MV-4-11 (cell line): ENCODE results near the gene ARHGAP44.
"Not testable (repeated sequence)": the region's sequence is repeated elsewhere in the genome, so short reads cannot be mapped to it uniquely, and the experiment has no call there.

Experiments
- DNase-seq: peaks from one replicate; lab custom pipeline; 2025; lab: John Stamatoyannopoulos, UW

ARHGAP44 gene

DNA sequence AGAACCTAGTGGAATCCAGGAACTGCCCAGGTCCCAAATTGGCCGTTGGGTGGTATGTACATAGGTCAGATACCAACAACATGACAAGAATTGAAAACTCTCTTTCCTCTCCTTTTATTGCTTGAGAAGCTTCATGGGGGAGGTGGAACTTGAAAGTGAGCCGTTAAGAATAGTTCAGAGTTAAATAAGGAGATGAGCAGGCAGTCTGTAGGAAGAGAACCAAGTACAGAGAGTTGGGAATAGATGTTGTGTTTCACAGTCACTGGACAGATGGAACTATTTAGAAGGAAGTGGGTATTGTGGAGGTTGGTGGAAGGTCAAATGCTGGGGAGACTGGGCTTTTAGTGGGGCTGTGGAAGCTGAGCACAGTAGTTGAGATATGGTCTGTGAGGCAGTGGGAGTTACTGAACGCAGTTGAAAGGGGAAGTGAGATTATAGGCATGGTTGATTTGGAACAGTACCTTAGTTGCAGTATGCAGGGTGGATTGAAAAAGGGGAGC lies 26.4 kb downstream of the ARHGAP44 start:
- peak; percentile 96 for DNase-seq

DNA sequence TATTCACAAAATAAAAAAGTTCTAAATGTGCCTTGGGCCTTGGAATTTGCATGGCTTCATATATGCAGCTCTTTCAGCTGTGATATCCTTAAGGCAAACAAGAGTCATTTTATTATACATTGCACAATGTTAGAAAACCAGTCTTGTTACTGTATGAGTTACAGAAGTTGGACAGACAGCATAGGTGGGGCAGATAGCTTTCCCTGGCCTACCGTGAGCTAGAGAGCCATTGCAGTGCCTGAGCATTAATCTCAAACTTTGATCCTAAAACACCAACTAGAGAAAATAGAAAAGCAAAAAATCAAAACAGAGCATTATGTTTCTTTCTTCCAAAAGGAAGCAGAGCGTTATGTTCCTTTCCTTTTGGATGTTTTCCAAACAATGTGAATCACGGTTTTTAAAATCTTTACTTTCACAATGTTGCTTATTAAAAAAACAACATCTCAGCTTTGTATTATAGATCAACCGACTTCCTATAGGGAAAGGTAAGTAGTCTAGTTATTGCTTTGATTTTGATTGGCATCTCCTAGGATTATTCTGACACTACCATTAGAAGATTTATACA lies 32.2 kb downstream of the ARHGAP44 start:
- DNase-seq: no peak

DNA sequence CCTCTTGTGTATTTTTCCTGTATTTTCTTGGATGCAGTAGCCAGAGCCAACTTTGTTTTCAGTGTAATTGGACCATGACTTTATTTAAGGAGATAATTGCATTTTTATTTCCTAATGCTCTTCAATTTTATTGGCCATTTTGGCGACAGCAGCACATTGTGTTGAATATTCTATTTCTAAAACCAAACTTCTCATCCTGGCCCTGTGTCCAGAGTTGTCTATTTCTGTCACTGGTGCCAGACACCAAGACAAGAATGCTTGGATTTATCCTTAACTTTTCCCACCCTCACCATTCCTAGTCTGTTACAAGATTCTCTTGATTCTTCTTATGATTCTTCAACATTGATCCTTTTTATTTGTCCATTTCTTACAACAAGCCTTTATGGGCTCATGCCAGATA lies 37.1 kb downstream of the ARHGAP44 start:
- DNase-seq: no peak

DNA sequence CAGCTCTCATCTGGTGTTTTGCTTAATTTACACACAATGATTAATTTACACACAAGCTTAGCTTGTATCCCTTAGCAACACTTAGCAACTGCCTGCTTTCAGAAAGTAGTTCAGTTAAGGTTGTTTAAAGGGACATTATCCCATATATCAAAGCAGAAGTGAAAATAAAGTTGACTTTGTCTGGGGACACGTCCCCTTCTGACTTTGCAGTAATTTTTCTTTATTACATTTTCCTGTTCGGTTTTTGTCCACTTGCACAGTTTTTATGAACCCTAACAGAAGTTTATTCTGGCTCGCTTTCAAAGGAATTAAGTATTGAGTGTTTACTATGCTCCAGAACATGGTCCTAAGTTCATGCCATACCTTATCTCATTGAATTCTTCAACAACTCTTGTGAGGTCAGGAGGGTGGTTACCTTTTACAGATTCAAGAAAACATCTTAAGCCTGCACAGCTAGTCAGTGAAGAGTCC lies 41.5 kb downstream of the ARHGAP44 start:
- DNase-seq: peak; percentile 94

DNA sequence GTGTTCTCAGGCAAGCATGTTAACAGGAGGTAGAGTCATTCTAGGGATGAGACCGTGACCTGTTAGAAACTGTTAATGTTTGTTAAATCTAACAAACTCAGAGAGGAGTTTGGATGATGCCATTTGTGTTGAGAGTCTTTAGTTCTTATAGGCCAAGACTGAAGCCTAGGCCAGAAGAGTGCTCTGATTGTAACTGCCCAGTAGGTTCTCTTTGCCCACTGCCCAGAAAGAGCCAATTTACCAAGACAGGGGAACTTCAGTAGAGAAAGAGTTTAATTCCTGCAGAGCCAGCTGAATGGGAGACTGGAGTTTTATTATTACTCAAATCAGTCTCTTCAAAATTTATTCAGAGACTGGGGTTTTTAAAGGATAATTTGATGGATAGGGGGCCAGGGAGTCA lies 42.5 kb downstream of the ARHGAP44 start:
- no peak for DNase-seq

DNA sequence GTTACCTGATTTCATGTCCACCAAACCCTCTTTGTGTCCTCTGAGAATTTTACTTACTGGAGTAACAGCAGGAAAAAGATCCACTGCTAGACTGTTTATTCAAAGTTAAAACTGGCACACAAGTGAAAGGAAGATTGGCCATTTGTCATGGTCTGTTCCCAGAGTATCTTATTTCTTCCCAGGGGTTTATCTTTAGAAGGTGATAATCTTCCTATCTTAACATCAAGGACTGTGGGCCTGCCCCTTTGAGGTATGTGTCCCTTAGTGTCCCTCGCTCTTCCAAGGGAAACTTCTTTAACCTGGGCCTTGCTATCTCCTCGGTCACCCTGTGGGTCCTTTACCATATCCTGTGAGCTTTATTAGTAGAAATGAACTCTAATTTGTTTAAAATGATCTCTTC lies 49.7 kb downstream of the ARHGAP44 start:
- no peak for DNase-seq

DNA sequence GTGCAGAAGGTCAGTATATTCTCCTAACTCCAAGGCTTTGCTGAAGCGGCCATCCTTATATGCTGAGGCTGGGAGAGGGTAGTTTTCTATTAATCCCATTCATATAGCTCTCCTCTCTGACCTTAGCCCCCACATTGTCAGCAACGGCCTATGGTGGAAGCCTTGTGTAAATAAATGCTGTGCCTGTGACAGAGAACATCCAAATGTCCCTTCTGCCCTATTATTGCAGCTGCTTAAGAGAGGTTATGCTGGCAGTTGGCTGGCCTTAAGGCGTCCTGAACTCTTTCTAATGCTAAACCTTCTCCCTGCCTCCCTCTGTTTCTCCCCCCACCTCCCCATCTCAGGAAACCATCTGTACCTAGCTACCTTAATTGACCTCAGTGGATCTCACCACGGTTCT lies 53.6 kb downstream of the ARHGAP44 start:
- DNase-seq: no peak

DNA sequence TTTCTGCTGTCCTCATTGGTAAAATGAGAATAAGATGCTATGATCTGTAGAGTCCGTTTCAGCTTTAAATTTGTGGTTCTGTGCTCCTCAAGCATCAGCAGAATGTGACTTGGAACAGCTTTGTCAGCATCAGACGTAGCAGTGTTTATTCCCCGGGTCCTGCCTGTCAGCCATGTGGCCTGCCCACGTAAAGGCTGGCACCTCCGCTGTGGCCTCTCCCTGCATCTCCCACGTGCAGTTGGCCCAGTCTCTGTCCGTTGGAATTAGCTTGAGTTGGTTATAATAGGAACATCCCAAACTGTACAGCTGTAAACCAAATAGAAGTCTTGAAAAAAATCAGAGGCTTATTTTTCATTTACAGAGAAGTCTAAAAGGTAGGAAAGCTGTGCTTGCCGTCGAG lies 61.7 kb downstream of the ARHGAP44 start:
- DNase-seq: no peak

DNA sequence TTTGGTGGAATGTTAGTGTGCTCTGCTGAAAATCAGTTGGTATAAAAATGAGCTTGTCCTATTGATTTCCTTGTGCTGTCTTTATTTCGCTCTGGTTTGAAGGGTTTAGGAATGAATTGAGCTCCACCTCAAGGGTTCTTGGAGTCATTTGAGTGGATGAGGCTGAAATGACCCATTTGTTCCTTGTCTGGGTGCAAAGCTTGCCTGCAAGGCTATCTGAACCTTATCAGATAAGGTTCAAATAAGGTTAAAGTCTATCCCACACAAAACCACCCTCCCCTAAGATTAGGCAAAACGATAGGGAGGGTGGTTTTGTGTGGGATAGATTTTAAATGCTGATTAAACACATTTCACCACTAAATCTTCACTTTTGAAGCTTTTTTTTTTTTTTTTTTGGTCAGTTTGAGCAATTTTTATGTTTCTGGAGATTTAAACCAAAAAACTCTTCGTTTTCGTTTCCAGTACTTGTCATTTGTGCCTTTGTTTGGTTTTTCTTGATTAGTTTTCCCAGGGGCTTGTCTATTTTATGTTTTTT lies 62.7 kb downstream of the ARHGAP44 start:
- DNase-seq: peak; percentile 41

DNA sequence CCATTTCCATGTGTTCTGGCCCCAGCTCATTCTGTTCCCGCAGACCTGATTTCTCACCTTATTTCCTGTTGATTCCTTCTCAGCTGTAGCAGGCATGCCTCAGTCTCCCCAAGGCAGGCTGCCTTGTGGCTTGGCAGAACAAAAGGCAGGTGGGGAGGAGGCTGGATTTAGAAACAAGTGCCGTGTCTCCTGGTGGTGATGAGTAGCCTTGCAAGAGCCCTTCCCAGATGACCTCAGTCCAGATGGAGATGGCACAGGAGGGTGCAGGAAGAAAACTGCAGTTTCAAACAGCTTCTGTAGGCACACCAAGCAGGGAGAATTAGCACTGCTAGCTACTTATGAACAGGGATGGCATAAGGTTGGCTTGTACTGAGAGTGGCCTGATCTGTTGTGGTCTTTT lies 64.6 kb downstream of the ARHGAP44 start:
- no peak for DNase-seq

DNA sequence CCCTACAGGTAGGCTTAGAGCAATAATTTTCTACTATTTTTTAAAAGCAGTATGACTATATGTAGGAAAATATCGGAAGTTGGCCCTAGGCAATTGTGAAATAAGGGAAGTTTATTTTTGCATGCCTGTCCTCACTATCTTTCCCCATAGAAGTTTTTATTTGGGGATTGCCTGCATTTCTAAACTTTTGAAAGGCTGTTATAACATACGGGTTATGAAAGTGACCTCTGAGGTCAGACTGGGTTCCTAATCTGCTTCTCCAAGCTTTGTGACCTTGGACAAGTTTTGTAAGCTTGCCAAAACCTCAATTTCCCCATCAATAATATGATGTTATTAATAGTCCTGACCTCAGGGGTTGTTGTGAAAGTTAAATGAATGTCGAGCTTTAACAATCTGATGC lies 67.1 kb downstream of the ARHGAP44 start:
- peak; percentile 99 for DNase-seq

DNA sequence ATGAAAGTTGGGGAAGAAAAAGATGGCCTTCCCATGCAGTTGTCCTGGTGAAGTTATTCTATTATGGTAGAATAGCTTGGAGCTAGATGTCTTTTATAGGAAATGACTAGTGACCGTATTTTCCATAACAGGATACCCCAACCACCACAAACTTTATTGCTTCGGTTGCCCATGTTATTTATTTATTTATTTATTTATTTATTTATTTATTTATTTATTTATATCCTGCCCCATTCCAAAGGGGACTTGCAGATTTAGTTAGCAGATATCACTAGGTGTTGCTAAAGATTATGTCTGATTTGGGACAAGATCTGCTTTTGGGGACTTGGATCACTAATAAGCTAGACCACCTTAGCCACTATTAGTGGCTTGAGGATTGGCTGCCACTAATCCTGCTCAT lies 68.3 kb downstream of the ARHGAP44 start:
- DNase-seq: no peak

DNA sequence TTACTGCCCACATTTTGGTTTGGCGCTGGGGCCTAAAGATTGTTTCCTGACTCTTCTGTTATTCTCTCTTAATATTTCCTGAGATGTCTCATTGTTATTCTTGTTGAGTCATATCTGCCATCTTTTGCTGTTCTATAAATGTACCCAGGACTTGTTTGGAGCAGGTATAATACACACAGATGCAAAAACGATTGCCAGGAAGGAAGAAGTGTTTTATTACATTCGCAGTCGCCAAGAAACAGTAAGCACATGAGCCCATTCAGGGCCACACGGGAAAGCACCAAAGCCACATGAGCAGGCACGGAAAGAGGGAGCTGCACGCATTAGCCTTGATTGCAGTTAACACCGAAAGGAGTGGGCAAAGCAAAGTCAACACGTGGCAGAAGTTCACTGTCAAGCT lies 70.2 kb downstream of the ARHGAP44 start:
- no peak for DNase-seq

DNA sequence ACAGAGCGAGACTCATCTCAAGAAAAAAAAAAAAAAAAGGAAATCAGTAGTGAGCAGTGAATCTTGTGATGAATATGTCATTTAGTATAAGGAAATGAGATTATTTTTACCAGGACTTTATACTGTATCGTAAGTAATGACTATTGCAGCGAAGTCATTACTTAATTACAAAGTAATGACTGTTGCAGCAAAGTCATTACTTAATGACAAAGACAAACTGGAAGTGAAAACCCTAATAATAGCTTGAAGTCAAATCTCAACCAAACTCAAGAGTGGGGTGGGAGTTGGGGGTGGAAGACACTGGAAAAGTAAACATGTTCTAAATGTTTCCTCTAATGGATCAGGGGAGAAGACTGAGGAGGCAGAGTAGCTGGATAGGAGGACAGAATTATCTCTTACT lies 76.5 kb downstream of the ARHGAP44 start:
- no peak for DNase-seq

DNA sequence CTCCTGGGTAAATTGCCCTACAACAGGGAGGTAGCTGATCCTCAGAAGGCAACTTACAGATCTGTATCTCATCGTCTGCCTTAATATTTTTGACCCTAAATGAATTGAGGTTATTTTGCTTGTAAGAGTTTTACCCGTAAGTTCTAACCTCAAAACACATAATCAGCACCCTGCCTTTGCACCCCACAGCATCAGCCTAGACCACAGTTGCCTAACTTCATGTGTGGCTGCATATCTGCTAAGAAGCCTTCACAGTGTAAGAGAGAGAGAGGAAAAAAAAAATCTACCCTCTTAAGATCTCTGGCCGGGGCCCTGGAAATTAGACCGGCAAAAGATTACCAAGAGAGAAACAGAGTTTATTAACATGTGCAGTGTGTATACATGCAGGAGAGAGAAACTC lies 76.9 kb downstream of the ARHGAP44 start:
- DNase-seq: peak; percentile 59

DNA sequence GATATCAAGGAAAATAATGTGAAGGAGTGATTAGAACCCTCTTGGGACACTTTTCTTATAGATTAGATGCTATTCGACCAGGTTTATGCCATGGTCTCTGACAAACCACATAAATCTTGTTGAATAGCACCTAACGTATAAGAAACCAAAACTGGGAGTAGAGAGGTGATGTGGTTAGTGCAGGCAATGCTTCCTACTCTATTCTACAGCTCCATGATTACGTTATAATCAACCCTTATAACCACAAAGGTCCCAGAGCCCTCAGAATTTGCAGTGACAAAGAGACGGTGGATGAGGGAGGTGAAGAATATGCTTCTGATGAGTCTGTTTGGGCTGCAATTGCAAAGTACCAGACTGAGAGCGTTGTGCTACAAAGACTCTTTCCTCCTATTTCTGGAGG lies 78.4 kb downstream of the ARHGAP44 start:
- peak; percentile 41 for DNase-seq

DNA sequence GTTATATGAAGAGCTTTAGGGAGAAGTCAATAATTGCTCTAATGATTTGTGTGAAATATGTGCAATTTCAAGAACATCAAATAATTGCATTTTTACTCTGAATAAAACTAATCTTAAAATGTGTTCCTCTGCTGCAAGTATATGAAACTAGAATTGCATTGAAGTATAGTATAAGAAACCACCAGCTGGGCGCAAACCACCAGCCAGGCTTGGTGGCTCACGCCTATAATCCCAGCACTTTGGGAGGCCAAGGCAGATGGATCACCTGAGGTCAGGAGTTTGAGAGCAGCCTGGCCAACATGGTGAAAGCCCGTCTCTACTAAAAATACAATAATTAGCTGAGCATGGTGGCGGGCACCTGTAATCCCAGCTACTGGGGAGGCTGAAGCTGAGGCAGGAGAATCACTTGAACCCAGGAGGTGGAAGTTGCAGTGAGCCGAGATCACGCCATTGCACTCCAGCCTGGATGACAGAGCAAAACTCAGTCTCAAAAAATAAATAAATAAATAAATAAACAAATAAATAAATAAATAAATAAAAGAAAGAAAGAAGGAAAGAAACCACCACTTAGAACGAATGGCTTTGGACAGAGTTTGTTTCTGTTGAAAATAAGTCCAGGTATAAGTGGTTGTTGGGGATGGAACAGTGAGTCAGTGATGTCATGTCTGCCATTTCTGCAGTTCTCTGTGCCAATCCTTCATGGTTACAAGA lies 84.3 kb downstream of the ARHGAP44 start:
- not testable (repeated sequence) for DNase-seq

DNA sequence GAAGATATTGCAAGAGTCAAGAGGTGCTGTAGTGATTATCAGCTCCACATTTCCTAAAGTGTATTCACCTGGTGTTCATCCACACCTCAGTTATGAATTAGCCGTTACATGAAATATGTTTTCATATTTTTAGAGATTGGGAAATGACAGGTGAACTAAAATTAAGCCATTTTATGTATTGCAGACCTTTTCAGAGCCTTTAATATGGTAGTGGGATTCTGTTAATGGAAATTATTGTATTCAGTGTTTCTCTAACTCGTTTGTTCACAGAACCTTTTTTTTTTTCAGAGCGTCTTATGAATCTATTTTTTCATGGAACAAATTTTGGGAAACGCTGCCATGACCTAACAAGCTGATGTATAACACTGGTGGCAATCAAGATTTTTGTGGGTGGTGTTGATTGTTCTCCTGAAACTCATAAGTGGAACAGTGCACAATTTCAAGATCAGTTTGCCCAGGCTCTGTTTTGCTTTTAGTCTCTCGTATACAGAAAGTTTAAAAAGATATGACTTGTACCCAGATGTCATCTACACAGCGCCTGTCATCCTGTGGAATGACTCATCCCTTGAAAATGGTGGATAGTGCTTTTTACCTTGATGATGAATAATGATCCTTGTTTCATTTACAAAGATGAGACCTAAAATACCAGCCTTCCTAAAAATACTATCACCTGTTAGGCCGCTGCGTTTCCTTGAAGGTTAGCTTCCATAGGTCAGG lies 88.8 kb downstream of the ARHGAP44 start:
- DNase-seq: no peak

DNA sequence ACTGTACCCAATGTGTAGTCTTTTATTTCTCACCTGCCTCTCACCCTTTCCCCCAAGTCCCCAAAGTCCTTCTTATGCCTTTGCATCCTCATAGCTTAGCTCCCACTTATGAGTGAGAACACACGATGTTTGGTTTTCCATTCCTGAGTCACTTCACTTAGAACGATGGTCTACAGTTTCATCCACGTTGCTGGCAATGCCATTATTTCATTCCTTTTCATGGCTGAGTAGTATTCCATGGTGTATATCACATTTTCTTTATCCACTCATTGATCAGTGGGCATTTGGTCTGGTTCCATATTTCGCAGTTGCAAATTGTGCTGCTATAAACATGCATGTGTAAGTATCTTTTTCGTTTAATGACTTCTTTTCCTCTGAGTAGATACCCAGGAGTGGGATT lies 89.8 kb downstream of the ARHGAP44 start:
- DNase-seq: not testable (repeated sequence)

DNA sequence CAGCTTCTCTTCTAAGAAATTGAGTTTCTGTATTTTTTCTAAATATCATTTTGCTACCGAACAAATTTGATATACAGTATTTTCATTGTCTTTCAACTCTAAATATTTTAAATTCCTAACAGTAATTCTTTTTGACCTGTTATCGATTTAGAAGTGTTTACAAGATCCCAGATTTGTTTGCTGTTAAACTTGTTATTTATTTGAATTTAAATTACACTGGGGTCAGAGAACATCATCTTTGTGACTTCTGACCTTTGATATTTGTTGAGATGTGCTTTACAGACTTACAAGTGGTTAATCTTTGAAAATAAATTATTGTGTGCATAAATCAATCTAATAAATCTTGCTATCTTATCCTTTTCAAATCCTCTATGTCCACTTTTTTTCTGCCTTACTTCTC lies 94.2 kb downstream of the ARHGAP44 start:
- no peak for DNase-seq

DNA sequence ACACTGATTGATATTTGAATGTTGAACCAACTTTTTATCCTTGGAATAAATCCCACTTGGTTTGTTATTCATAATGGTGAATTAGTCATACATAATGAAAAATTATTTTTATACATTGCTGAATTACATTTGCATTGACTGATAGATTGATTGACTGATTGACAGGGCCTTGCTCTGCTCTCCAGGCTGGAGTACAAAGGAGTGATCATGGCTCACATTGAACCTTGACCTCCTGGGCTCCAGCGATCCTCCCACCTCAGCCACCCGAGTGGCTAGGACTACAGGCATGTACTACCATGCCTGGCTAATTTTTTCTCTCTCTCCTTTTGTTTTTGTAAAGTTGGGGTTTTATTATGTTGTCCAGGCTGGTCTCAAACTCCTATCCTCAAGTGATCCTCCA lies 97.8 kb downstream of the ARHGAP44 start:
- no peak for DNase-seq

DNA sequence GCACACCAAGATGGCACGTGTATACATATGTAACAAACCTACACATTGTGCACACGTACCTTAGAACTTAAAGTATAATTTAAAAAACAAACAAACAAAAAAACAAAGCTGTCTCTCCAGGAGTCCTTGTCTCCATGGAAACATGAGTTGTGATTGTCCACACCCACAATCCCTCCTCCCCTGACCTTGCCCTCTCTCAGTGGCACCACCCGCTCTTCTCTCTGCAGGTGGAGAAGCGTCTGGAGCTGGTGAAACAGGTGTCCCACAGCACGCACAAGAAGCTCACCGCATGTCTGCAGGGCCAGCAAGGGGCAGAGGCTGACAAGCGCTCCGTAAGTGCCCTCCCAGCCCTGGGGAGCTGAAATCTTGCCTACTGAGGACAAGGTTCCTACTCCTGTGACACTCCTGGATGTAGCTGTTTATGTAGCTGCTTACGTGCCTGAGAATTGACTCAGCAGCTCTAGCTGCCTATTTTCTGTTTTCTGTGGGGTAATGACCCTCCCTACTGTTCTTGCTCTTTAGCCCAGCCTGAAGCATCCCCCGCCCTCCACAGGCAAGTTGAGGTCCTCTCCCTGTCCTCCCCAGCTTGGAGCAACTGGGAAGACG lies 107.0 kb downstream of the ARHGAP44 start:
- DNase-seq: no peak
